ENCODE data around the gene SPDYE4.

GRCh38 chr17:8742274-8742673 is 16.1 kb downstream of the SPDYE4 start:
- TF ChIP-seq CTCF (IDR thresholded peaks at IDR 0.05) (no peak), POLR2A (IDR thresholded peaks at IDR 0.05) (no peak)
